GM19468 (cell line): ENCODE results near the gene CEP250.
"Not testable (repeated sequence)": the region's sequence is repeated elsewhere in the genome, so short reads cannot be mapped to it uniquely, and the experiment has no call there.

ENCODE experiments used
- ATAC-seq: cut with Tn5 transposase; IDR thresholded peaks from one replicate; pipeline ENCODE4 v1.9.1; 2021; ENCODE audit warnings: mild to moderate bottlenecking, moderate library complexity, moderate number of reproducible peaks; ENCODE audit not compliant: unreplicated experiment; ENCODE audit errors: extremely low read depth

Gene CEP250

DNA sequence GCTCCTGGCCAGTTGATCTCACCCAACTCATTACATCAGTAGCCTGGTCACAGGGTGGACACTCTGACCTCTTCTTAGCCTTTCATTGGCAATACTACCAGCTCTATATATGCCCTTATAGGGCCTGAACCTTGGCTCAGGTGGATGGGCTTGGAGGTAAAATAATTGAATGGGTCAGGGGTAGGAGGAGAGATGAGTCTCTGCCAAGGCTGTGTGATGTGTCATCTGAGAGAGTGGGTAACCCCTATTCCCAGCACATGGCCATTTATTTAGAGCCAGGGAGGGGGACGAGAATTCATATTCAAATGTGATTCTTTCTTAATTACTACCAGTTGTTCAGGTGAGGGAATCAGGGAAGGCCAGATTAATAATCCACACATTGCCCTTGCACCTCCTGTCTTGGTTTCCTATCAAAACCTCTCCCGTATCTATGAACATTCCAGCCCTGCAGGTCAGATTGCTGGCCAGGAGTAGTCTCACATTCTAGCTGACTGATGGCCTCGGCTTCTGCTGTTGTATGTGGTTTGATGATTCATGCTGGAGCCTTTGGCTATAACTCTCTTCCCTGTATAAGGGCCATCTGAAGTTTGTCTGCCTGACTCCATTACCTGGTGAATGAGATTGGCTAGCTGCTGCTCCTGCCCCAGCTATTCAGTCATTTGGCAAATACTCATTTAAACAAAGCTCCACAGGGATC is 60.7 kb downstream of the CEP250 start:
- no peak for ATAC-seq

DNA sequence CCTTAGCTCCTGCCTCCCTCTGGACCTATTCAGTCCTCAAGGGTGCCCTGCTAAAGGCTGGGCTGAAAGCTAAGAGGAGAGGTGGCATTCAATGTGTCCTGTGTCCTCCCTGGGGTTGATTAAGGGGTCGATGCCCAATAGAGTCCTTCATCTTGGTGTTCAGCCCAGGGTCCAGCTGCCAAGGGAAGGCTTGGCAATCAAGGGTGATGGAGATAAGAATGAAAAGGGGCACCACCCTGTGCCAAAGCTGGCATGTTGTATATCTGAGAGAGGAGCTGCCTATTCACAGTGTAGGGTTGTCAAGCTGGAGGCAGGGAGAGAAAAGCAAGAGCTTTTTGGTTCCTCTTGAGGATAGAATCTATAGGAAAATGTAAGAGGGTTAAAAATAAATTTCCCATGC is 61.7 kb downstream of the CEP250 start:
- no peak for ATAC-seq

DNA sequence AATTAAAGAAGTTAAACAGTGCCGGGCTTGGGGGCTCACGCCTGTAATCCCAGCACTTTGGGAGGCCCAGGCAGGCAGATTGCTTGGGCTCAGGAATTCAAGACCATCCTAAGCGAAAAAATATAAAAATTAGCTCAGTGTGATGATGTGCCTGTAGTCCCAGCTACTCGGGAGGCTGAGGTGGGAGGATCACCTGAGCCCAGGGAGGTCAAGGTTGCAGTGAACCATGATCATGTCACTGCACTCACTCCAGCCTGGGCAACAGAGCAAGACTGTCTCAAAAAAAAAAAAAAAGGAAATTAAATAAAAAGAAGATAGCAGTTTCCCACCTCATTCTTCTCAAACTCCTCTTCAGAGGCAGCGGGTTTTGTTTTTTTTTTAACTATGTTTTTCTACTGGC is 62.4 kb downstream of the CEP250 start:
- ATAC-seq = not testable (repeated sequence)

DNA sequence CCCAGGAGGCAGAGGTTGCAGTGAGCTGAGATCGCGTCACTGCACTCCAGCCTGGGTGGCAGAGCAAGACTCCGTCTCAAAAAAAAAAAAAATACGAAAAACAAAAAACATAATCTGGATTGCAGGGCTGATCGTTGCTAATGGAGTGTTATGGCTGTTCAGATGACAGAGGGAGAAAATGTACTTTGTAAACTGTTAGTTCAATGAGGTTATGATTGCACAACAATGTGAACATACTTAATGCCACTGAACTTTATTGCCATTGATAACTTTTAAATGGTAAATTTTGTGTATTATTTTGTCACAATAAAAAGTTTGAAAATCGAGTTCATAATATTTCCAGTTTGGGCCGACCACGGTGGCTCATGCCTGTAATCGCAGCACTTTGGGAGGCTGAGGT is 63.6 kb downstream of the CEP250 start:
- ATAC-seq = no peak

DNA sequence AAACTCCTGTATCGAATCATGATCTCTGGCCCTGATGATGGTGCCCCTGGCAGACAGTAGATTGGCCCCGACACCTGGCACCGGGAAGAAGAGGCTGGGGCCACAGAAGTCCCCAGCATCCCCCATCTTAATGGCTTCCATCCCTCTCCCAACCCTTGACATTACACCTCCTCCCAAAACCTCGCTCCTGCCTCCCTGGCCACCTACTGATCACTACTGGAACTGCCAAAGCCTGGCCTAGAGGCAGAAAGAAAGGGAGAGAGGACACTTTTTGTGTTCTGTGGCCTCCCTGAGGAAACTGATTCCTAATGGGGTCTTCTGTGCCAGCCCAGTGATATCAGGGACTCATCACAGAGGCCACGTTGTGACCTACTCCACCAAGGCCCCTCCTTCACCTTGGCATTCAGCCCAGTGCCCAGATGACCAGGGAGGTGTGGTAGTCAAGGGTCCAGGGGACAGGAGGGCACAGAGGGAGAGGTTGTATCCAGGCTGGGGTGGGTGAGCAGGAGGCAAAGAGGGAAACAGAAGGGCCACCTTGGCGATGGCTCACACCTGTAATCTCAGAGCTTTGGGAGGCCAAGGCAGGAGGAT is 68.0 kb downstream of the CEP250 start:
- no peak for ATAC-seq

DNA sequence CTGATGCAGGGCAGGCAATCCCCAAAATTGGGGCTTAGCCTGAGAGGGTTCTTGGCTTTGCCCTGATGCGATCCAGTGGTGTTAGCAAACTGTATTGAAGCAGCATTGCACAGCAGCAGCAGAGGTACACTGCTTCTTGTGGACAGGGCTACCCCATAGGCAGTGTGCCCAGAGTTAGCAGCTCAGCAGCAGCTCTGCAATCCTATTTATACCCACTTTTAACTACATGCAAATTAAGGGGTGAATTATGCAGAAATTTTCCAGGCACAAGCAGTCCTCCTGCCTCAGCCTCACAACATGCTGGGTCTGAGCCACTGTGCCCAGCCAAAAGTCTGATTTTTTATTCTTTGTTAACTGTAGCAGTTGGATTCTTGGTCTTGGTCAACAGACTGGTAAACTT is 70.2 kb downstream of the CEP250 start:
- ATAC-seq = no peak

DNA sequence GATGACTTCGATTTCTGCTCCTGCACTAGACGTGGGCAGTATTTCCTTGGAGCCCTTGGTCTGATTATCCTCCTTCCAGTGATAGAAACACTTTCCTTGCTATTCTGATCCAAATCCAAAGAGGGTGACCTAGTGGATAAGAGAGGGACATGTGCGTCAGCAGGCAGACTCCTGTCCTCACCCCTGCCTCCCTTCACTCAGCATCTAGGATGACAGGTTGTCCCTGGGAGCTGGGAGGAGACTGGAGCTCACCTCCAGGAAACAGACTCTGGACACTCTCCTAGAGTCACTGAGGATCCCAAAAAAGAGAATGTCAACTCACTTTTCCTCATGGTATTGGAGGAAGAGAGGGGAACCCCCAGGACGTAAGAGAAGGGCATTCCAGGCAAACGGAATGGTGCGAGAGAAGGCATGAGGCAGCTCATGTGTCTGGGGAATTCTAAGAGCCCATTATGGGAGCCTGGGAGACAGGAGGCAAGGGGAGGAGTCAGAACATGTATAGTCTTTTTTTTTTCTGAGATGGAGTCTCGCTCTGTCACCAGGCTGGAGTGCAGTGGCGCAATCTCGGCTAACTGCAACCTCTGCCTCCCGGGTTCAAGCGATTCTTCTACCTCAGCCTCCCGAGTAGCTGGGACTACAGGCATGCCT is 71.8 kb downstream of the CEP250 start:
- ATAC-seq = no peak

DNA sequence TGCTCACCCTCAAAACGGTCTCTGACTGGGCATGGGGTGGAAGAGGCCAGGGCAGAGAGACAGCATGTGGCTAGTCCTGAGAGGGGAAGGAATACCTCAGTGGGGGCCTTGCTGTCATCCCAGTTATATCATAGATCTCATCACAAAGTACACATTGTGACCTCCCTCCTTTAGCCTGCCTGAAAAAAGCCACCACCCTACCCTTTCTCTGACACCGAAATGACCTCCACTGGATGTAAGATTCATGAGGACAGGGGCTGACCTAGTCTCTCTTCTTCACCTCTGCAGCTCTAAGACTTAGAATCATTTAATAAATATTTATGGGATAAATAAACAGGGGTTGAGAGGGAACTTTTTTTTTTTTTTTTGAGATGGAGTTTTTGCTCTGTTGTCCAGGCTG is 74.2 kb downstream of the CEP250 start, which contains the start of gene C20orf173:
C20orf173 (minus strand) TSS at position 101 of the 400 bp plus-strand sequence. CDS start 279 bp downstream, outside the sequence.
- ATAC-seq = no peak

DNA sequence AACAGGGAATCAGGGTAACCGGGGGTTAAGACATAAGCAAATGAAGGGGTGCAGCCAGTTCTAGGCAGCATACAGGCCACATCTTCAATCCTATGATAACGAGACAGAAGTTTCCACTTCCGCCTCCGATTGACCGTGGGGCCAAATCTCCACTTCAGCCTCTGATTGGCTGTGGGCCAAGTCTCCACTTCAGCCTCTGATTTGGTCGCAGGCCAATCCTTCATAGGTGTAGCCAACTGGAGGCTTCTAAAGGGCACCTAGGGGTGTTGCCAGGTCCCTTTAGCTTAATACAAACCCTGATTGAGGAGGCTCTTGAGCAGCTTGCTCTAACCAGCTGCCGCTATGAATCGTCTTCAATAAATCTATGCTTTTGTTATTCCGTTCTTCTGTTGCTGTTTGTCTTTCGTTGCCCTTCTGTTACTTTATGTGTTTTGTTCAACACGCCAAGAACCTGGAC is 84.4 kb downstream of the CEP250 start:
- no peak for ATAC-seq

DNA sequence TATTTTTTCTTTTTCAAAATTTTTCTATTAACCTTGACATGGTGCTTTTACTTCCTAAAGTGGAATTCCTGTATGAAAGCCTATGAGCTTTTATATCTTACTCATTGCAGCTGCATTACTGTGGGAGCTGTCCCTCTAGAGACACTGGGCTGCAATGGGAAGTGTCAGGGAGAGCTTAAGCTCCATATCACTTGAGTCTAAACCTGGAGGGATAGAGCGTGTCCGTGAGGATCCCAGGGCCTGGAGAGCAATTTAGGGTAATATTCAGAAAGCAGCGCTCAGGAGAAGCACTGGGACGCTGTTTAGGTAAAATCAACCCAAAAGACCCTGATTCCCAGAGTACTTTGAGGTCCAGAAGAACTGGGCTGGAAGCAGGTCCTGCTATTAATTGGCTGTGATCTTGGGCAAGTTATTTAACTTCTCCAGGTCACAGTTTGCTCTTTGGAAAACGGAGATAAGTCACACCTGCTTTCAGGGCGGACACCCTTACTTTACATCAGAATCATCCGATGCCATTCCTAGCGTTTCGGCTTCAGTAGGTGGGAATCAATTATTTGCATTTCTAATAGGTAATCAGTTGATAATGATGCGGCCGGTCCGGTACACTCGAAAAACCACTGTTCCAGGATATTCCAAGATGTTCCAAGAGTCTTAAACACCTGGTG is 85.9 kb downstream of the CEP250 start:
- no peak for ATAC-seq

DNA sequence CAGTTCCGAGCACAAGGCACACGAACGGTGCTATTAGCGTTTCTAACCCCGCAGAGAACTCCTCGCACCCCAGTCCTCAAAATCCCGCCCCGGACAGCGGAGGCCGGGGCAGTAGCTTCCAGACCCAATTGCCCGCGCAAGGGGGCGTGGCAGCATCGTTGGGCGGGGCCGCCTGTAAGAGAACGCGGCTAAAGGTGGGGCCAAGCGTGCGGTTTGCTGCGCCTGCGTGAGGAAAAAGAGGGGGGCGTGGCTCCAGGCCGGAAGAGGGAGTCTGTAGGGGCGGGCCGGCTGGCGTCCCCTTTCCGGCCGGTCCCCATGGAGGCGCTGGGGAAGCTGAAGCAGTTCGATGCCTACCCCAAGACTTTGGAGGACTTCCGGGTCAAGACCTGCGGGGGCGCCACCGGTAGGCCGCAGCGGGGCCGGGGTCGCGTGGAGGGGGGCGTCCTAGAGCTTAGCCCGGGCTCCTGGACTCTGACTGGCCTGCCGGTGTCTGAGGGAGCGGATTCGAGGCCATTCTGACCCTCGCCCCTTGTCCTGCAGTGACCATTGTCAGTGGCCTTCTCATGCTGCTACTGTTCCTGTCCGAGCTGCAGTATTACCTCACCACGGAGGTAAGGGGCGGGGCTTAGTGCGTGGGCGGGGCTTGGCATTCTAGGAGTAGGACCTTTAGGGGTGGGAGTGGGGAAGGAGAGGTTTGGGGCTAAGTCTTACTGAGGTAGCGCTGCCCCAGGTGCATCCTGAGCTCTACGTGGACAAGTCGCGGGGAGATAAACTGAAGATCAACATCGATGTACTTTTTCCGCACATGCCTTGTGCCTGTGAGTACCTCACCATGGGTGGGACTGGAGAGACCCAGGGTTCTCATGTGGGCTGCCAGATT is 86.6 kb downstream of the CEP250 start, which contains the start of gene ERGIC3:
ERGIC3 (plus strand) TSS at position 296 of the 880 bp plus-strand sequence; CDS start at position 316, 20 bp downstream.
- ATAC-seq = peak; percentile 69

DNA sequence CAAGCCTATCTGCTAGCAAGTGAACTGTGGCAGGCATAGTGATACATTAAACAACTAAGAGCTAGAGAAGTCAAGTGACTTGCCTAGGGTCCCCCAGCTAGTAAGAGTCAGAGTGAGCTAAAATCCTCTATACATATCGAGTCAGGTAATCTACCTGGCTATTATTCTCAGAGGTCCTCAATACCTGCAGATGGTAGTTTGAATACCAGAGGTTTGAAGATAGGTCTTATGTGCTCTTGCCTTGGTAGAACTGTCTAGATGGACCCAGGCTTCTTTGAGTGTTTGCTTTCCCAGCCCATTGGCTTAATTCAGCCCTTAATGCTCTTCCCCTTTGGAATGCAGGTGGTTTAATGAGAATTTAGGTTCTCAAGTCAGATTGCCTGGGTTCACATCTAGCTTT is 87.6 kb downstream of the CEP250 start:
- ATAC-seq = no peak

DNA sequence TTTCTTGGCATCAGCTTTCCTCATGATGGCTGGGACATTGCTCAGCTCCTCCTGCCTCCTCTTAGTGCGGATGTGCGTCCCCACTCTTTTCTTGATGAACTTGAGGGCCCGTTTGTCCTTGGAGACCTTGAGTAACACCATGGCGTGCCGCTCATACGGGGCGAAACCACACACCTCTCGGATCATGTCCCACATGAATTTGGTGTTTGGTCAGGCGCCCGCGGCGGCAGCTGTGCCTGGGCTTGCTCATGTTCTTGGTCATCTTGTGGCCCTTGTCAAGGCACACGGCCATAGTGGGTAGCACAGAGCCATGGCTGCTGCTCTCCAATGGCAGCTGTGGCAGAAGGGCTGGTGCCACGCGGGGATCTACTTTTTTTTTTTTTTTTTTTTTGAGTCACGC is 89.0 kb downstream of the CEP250 start:
- no peak for ATAC-seq

DNA sequence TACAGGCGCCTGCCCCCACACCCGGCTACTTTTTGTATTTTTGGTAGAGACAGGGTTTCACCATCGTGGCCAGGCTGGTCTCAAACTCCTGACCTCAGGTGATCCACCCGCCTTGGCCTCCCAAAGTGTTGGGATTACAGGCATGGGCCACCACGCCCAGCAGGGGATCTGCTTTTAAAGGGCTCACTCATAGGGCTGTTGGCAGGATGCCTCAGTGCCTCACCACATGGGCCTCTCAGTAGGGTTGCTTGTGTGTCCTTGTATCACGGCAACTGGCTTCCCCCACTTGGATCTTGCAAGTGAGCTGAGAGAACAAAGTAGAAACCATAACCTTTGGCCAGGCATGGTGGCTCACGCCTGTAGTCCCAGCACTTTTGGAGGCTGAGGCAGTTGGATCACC is 89.5 kb downstream of the CEP250 start:
- not testable (repeated sequence) for ATAC-seq

DNA sequence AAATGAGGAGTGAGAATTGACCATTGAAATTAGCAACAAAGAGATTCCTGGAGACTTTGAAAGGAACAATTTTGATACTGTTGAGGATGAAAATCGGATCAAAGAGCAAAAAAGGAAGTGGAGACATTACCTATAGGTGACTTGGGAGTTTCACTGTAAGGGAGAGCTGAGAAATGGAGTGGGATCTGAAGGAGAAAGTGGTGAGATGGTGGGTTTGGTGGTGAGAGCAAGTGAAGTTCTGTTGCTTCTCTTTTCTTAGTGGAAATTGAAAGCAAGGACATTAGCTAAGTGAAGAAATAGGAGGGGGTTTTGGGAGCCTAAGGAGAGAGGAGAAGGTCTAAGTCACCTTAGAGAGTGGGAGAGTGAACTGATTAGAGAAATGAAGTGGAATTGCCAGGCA is 90.7 kb downstream of the CEP250 start:
- no peak for ATAC-seq

DNA sequence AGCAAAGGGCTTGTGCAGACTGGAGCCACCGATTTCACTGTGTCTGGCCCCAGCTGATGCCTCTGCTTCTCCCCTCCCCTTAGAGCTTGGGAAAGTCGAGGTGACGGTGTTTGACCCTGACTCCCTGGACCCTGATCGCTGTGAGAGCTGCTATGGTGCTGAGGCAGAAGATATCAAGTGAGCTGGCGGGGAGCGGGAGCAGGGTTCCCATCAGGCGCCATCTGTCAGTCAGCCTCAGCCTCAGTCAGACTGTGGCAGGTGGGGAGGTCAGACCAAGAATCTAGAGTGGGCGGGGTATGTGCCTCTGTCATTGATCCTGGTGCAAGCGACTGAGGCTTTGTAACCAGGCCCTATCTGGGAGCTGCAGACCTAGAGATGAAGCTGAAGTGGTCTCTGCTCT is 91.9 kb downstream of the CEP250 start:
- ATAC-seq = no peak

DNA sequence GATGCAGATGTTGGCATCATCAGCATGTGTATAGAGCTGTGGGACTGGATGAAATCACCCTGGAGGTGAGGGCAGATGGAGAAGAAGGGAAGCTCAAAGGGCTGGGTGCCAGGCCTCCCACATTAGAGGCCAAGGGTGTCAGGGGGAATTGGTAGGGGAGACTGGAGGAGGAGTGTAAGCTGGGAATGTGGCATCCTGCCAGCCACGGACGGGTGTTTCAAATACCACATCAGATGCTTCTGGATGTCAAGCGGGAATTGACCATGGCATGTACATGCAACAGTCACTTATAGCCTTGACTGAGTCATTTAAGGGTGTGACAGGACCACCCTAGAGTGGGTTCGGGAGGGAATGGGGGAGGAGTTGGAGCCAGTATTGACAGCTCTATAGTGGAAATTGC is 96.1 kb downstream of the CEP250 start:
- ATAC-seq = no peak

DNA sequence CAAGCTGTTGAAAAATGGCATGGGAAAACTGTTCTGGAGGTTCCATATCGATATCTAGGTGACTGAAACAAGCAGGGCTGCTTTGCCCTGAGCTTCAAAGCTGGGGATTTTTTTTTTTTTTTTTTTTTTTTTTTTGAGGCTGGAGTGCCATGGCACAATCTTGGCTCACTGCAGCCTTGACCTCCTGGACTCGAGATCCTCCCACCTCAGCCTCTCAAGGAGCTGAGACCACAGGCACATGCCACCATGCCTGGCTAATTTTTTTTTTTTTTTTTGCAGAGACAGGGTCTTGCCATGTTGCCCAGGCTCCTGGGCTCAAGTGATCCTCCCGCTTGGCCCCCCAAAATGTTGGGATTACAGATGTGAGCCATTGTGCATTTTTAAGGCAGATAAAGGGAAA is 97.5 kb downstream of the CEP250 start:
- no peak for ATAC-seq

DNA sequence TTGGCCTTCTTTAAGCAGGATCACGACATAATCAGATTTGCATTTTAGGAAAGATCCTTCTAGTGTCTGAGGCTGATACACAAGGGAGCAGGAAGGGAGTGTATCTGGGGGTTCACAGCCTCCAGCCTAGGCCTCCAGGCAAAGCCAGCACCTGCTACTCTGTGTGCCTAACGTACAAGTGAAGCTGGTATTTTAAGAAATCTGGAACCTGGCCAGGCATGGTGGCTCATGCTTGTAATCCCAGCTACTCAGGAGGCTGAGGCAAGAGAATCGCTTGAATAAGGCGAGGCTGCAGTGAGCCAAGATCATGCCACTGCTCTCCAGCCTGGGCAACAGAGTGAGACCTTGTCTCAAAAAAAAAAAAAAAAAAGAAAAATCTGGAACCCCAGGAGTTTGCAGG is 100.1 kb downstream of the CEP250 start:
- ATAC-seq = not testable (repeated sequence)
